DMS53 (cell line): ENCODE measurements around the gene TLE5.
"Not testable (repeated sequence)": the region's sequence is repeated elsewhere in the genome, so short reads cannot be mapped to it uniquely, and the experiment has no call there.

Experiments
- DNase-seq: peaks from one replicate; lab custom pipeline; 2025; lab: John Stamatoyannopoulos, UW

TLE5 gene

GRCh38 chr19:3045191-3045590, 17.1 kb downstream of the TLE5 start:
- no peak for DNase-seq

GRCh38 chr19:3042621-3043267, 19.6 kb downstream of the TLE5 start:
- no peak for DNase-seq

GRCh38 chr19:3041761-3042620, 20.3 kb downstream of the TLE5 start:
- DNase-seq = no peak

GRCh38 chr19:3041327-3041726, 21.0 kb downstream of the TLE5 start:
- DNase-seq = no peak

GRCh38 chr19:3039641-3040077, 22.6 kb downstream of the TLE5 start:
- DNase-seq = peak; percentile 24

- no peak for DNase-seq
Observed at GRCh38 chr19:3039125-3039524, 23.2 kb downstream of the TLE5 start.

- no peak for DNase-seq
Observed at GRCh38 chr19:3038214-3038613, 24.1 kb downstream of the TLE5 start.

GRCh38 chr19:3036977-3037544, 25.2 kb downstream of the TLE5 start:
- DNase-seq = not testable (repeated sequence)

GRCh38 chr19:3036119-3036976, 25.9 kb downstream of the TLE5 start:
- DNase-seq = peak; percentile 95

GRCh38 chr19:3035542-3036118, 26.7 kb downstream of the TLE5 start:
- DNase-seq = peak; percentile 98

GRCh38 chr19:3034656-3035541, 27.4 kb downstream of the TLE5 start:
- DNase-seq = peak; percentile 57

GRCh38 chr19:3034406-3034655, 28.0 kb downstream of the TLE5 start:
- no peak for DNase-seq

GRCh38 chr19:3033595-3034405, 28.5 kb downstream of the TLE5 start:
- no peak for DNase-seq

GRCh38 chr19:3031607-3031867, 30.8 kb downstream of the TLE5 start:
- no peak for DNase-seq

GRCh38 chr19:3029065-3029923, 33.0 kb downstream of the TLE5 start, which contains the start of gene TLE2:
TLE2 (minus strand) TSS chr19:3029280; CDS start chr19:3028904, 376 bp downstream.
- DNase-seq = peak; percentile 21

- peak; percentile 56 for DNase-seq
Observed at GRCh38 chr19:3028305-3029064, 33.8 kb downstream of the TLE5 start.

GRCh38 chr19:3027981-3028304, 34.4 kb downstream of the TLE5 start:
- DNase-seq = no peak

GRCh38 chr19:3027292-3027691, 35.0 kb downstream of the TLE5 start:
- DNase-seq = no peak

- no peak for DNase-seq
Observed at GRCh38 chr19:3026768-3027167, 35.5 kb downstream of the TLE5 start.
